GM12864 (cell line): ENCODE measurements around the gene LY6G5B.

Source experiments
- DNase-seq: peaks from one replicate; pipeline ENCODE4 v3.0.0-alpha.2; 2011; ENCODE audit warnings: low read depth
- H3K4me3 ChIP-seq: 2 replicates; pipeline ENCODE4 v1.5.1; 2011; ENCODE audit warnings: mild to moderate bottlenecking, low read depth, low read length, control low read depth
- CTCF ChIP-seq: IDR thresholded peaks from 2 replicates; pipeline ENCODE4 v1.5.1; 2011; ENCODE audit warnings: low read depth, mild to moderate bottlenecking, moderate library complexity, low read length, control low read depth, inconsistent platforms; ENCODE audit errors: missing control alignments

The LY6G5B gene

GRCh38 chr6:31715022-31715958 lies 45.5 kb downstream of the LY6G5B start, which contains the start of gene LY6G6D:
Gene LY6G6D (plus strand): TSS chr6:31715348. CDS start chr6:31715356, 8 bp downstream.
- TF ChIP-seq CTCF, result no peak
- no peak within 1 kb of the TSS for H3K4me3 ChIP-seq
- no peak for DNase-seq

- no peak overlapping the region for H3K4me3 ChIP-seq
- DNase-seq, result no peak
- no peak for TF ChIP-seq CTCF
Measured at GRCh38 chr6:31717499-31718222, 47.9 kb downstream of the LY6G5B start.

GRCh38 chr6:31718265-31718664 lies 48.5 kb downstream of the LY6G5B start:
- TF ChIP-seq CTCF, result no peak

GRCh38 chr6:31719001-31719400 lies 49.2 kb downstream of the LY6G5B start:
- TF ChIP-seq CTCF, result no peak
- no peak overlapping the region for H3K4me3 ChIP-seq
- DNase-seq, result no peak

More at GRCh38 chr6:31718265-31718664, 48.5 kb downstream of the LY6G5B start:
- no peak for DNase-seq
- no peak overlapping the region for H3K4me3 ChIP-seq

GRCh38 chr6:31720196-31720770 lies 50.5 kb downstream of the LY6G5B start:
- DNase-seq, result no peak
- H3K4me3 ChIP-seq, result no peak overlapping the region
- TF ChIP-seq CTCF, result no peak

GRCh38 chr6:31721351-31722020 lies 51.7 kb downstream of the LY6G5B start, which contains the start of gene LY6G6C:
Gene LY6G6C (minus strand): TSS chr6:31721746. CDS start chr6:31721679, 67 bp downstream.
- H3K4me3 ChIP-seq, result no peak within 1 kb of the TSS
- no peak for DNase-seq
- no peak for TF ChIP-seq CTCF
